Stimulated activated CD8-positive, alpha-beta memory T cell treated with anti-CD3 and anti-CD28 coated beads, Interleukin-15, amount 100 ng/mL, for 24 hours (primary cell): ENCODE measurements around the gene KCNAB1.
"Not testable (repeated sequence)": the region's sequence is repeated elsewhere in the genome, so short reads cannot be mapped to it uniquely, and the experiment has no call there.

Experiments
- DNase-seq: peaks from one replicate; pipeline ENCODE4 v3.0.0-alpha.2; 2020; ENCODE audit warnings: low read depth

The KCNAB1 gene

DNA sequence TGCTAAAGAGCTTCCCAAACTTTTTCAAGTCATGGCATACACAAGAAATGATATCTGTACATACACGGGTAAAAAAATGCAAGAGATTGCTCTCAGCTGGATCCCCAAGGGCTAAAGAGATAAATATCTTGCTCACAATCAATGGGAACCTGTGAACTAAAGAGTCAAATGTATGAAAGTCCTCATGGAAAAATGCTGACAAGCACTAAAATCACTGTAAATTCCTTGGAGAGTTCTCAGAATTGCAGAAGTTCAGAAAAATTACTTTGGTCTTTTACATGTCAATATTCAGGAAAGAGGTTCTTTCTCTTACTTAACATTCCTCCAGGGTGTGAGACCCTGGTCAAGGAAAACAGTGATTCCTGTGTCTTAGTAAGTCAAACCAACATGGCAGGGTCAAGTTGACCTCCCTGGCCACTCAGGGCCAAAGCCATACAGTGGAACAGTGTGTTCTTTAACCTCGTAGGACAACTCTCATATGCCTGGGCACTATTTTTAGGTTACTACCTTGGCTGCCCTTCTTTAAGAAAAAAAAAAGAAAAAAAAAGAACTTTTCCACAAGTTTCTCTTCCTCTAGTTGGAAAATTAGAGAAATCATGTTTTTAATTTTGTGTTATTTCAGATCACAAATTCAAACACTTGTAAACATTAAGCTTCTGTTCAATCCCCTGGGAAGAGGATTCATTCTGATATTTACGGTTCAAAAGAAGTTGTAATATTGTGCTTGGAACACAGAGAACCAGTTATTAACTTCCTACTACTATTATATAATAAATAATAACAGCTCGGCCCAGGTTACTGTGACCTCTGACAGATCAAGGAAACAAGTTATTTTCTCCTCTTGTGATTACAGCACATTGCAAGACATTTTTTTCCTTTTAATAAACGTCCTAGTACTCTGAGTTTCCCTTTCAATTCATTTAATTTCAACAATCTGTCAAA lies 422.0 kb downstream of the KCNAB1 start:
- no peak for DNase-seq

GRCh38 chr3:156543043-156543555 lies 422.7 kb downstream of the KCNAB1 start:
- DNase-seq: no peak

DNA sequence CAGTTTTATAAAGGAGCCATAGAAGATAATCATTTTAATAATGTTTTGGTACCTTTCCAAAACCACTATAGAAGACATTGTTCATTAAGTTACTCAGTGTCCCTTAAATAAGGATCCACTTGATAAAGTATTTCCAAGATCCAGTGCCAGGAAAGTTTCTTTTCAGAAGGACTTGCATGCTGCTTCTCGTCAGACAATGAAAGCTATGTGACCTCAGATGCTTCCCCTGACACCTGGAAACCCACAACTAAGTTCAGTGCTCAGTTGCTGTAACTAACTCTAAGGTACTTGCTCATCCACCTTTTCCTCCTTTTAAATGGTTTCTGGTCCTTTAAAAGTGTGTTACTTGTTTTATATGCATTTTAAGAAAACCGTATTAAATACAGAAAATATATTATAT lies 427.3 kb downstream of the KCNAB1 start:
- no peak for DNase-seq

- no peak for DNase-seq
Measured at GRCh38 chr3:156548041-156548687, 427.8 kb downstream of the KCNAB1 start.

- no peak for DNase-seq
Measured at GRCh38 chr3:156548902-156549301, 428.5 kb downstream of the KCNAB1 start.

DNA sequence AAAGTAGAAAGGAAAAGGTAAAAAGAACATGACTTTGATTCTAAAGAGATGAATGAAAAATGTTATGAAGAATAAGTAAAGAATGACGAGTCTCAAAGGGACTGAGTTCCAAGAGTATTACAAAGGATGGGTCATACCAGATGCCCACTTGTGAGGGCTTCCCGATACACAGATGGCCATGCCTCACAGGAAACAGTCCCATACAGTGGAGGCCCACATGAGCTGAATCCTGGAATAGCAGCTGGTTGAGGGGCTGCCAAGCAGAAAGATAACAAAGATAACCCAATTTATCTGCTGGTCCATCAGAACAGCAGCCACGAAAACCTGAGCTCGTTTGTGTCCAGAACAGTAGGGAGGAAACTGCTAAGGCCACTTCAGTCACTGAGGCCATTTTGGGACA lies 430.9 kb downstream of the KCNAB1 start:
- DNase-seq: no peak

DNA sequence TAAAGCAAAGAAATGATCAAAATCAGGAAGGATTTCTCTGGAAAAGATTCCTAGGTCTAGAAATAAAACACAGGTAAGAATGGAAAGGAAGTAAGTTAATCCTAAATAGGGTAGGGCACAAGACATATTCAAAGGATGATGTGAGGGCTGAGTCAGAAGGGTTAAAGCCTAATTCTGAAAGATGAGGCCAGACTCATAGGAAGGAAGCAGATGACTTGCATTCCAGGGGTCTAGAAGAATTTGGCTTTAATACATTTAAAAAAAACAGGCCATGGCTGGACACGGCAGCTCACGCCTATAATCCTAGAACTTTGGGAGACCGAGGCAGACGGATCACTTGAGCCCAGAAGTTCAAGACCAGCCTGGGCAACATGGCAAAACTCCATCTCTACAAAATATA lies 431.4 kb downstream of the KCNAB1 start:
- no peak for DNase-seq

GRCh38 chr3:156552973-156553372 lies 432.6 kb downstream of the KCNAB1 start:
- no peak for DNase-seq

DNA sequence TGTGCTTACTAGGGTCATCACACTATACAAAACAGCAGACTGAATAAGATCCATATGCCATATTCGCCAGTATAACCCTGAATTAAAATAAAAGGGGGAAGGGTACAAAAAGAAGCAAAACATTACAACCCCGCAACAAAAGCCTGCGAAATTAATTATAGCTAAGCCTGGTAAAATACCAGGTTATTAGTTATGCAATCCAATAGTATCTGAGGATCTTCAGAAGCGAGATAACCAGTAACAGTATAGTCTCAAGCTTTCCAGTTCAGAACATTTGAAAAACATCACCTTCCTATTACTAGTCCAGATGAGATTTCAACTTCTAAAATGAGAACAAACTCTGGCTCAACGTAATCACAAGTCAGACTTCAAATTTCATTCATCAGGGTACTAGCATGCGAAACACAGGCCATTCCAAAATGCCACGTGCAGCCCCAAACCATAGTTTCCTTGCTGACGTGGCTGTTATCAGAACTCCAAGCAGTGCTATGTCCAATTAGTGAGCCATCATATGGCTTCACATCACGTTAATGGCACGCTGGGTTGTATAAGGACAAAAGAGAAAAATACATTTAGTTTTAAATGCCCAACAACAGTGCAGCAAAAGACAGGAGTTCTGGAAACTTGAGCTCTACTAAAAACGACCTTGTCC lies 433.5 kb downstream of the KCNAB1 start:
- DNase-seq: no peak

DNA sequence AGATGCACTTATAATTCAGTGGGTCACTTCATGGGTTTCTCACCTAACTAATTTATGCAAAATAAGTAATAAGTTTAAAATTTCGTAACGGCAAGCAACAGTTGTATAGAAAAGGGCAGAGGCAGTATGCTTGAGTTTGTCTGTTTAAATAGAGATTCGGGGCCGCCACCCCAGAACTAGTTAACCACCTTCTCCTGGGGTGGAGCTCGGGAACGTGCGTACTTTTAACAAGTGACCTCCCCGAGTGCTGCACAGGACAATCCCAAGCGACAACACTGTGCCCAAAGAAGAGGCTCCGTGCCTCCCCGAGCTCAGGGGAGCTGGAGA lies 434.1 kb downstream of the KCNAB1 start:
- no peak for DNase-seq

DNA sequence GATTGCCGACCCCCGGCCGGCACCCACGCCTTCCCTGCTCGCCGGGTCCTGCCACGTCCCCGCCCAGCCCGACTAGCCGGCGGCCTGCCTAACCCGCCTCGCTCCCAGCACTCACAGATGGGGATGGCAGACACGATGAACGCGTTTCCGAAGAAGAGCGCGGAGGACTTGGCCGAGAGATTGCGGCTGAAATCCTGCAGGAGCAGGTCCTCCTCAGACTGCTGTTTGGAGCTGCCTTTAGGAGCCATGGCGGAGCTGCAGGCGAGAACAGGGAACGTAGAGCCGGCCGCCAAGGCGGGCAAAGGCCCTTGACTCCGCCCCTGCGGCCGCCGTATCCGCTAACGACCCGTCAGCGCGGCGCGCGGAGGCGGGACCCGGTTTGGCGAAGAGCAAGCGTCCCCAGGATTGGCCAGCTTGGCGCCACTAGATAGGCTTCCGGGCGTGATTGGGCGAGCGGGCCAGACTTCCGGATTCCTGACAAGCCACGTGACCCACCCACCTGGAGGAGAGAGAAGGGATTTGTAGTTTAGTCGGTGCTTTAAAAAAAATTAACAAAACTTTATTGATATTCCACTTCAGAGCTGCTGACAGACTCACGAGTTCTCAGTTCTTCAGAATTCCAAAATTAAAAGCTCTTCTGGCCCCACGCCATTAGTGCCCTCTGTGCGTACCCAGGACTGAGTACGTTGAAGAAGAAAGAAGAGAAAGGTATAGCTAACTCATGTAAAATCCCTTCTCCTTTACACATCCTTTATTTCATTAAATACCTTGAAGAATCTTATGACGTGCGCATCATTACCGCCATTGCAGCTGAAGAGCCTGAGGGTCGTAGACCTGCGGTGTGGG lies 434.7 kb downstream of the KCNAB1 start, which contains the start of gene SSR3:
SSR3 (minus strand) TSS at position 276 of the 846 bp plus-strand sequence; CDS start at position 248, 28 bp downstream.
- peak; percentile 96 for DNase-seq

DNA sequence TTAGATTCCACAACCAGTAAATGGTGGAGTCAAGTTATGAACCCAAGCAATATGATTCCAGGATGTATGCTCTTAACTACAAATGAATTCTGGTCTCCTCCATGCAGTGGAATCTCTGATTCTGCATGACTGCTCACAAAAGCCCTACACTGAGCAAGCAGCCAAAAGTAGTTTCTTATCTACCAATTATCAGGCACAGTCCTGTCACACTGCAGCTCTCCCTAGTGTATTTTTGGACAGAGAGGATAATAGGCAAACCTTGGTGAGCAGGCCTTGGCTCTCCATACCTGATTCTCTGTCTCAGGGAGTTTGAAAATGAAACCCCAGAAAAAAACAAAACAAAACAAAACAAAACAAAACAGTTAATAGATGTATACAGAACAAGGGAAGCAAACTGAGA lies 438.0 kb downstream of the KCNAB1 start:
- DNase-seq: no peak

- no peak for DNase-seq
Measured at GRCh38 chr3:156559321-156559720, 438.9 kb downstream of the KCNAB1 start.

DNA sequence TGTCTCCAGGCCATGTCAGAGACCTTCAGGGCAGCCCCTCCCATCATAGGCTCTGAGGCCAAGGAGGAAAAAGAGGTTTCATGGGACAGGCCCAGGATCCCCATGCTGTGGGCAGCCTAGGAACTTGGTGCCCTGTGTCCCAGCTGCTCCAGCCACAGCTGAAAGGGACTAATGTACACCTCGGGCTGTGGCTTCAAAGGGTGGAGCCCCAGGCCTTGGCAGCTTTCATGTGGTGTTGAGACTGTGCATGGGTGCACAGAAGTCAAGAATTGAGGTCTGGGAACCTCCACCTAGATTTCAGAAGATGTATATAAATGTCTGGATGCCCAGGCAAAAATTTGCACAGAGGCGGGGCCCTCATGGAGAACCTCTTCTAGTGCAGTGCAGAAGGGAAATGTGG lies 441.2 kb downstream of the KCNAB1 start:
- DNase-seq: no peak

DNA sequence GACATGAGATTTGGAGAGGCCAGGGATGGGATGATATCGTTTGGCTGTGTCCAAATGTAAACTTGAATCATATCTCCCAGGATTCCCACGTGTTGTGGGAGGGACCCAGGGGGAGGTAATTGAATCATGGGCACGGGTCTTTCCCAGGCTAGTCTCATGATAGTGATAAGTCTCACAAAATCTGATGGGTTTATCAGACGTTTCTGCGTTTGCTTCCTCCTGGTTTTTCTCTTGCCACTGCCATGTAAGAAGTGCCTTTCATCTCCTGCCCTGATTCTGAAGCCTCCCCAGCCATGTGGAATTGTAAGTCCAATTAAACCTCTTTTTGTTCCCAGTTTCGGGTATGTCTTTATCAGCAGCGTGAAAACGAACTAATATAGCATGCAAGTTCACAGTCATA lies 442.1 kb downstream of the KCNAB1 start:
- DNase-seq: not testable (repeated sequence)

DNA sequence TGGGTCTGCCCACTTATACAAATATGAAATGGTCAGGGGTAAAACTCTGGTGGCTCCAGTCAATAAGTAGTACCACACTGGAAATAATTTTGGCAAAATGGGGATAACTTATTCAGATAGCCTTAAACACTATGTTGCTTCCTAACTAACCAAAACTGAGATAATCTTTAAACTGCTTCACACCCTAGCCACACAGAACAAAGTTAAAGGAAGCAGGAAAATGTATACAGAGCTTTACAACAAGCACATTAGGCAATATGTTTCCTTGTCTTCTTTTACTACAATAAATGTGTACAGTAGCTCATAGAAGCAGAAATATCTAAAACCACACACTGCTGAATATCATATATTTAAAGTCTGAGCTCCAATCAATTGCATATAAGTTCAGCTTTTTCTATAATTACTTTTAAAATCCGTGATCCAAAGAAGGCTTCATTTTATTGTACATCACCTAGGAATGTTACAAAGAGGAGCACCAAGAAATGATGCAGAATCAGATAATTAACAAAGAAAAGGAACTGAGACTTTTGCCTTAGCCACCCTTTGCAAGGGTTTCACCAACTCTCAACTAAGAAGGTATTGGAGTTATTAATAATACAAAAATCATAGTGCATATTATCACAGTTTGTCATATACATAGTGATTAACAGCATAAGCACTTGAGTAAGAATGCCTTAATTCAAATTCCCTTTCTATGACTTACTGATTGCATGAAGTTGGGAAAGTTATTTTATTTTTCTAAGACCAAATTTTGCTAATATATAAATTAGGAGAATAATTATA lies 443.7 kb downstream of the KCNAB1 start:
- no peak for DNase-seq

DNA sequence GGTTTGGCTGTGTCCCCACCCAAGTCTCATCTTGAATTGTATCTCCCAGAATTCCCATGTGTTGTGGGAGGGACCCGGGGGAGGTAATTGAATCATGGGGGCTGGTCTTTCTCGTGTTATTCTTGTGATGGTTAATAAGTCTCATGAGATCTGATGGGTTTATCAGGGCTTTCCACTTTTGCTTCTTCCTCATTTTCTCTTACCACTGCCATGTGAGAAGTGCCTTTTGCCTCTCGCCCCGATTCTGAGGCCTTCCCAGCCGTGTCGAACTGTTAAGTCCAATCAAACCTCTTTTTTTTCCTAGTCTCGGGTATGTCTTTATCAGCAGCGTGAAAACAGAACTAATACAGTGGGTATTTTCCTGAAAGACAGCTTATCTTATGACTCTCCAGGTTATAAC lies 448.6 kb downstream of the KCNAB1 start:
- not testable (repeated sequence) for DNase-seq

DNA sequence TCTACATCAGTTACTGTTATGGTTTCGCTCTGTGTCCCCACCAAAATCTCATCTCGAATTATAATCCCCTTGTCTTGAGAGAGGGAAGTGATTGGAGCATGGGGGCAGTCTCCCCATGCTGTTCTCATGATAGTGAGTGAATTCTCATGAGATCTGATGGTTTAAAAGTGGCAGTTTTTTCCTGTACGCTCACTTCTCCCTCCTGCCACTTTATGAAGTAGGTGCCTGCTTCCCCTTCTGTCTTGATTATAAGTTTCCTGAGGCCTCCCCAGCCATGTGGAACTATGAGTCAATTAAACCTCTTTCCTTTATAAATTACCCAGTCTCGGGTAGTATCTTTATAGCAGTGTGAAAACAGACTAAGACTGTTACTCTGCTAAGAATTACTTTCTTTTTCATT lies 449.5 kb downstream of the KCNAB1 start:
- DNase-seq: not testable (repeated sequence)

DNA sequence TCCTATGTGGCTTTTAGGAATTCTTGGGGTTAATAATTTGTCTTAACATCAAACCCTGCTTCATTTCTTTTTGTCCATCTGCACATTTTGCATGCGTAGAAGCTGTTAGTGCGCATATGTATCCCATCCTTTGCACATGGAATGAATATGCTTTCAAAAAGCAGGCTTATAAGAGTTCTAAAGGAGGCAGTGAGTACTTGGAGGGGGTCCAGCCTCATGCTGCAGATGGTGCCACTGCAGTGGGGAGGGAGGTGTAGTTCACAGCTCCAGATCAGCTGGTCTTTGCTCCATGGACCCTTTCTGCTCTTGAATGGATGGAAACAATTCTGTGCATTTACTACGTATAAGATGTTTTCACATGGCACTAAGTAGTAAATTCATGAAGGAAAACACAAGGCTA lies 455.3 kb downstream of the KCNAB1 start:
- no peak for DNase-seq

DNA sequence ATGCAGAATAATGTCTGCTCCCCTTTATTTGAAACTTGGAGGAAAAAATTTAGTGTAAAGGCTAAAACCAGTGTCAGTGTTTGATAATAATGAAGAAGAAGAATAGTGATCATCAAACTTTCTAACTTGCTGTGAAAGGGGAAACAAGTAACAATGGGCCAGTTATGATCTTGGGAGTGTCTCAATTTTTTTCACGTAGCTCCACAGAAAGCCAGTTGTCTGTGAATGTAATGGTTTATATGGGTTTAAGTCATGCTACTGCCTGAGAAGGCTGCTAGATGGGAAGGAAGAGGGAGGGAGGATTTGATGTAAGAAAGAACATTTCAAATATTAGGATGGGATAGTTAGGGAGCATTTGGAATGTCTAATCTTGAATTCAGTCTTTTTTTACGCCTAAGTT lies 455.7 kb downstream of the KCNAB1 start:
- DNase-seq: no peak
